DLD1 (cell line): ENCODE results near the gene FASN.

Experiments
- in situ Hi-C: cut with HindIII; loops from 2 replicates; pipeline ENCODE4 v1.10.0; 2017; ENCODE audit warnings: low sequenced_read_pairs

FASN gene

GRCh38 chr17:82118815-82119380, 20.9 kb upstream of the FASN start:
- in situ Hi-C loops, result no loop called here

GRCh38 chr17:82118168-82118814, 20.3 kb upstream of the FASN start:
- in situ Hi-C loops, result no loop called here

GRCh38 chr17:82117139-82118090, 19.4 kb upstream of the FASN start:
- in situ Hi-C loops, result no loop called here

- in situ Hi-C loops, result no loop called here
Measured at GRCh38 chr17:82116246-82116645, 18.2 kb upstream of the FASN start.

GRCh38 chr17:82114872-82115271, 16.8 kb upstream of the FASN start:
- in situ Hi-C loops, result no loop called here

GRCh38 chr17:82114447-82114846, 16.4 kb upstream of the FASN start:
- in situ Hi-C loops, result no loop called here

- in situ Hi-C loops, result no loop called here
Measured at GRCh38 chr17:82113941-82114340, 15.9 kb upstream of the FASN start.

GRCh38 chr17:82113422-82113821, 15.4 kb upstream of the FASN start:
- in situ Hi-C loops, result no loop called here

GRCh38 chr17:82112914-82113311, 14.9 kb upstream of the FASN start:
- in situ Hi-C loops, result no loop called here

GRCh38 chr17:82112181-82112913, 14.3 kb upstream of the FASN start:
- in situ Hi-C loops, result no loop called here

GRCh38 chr17:82110298-82110697, 12.3 kb upstream of the FASN start:
- in situ Hi-C loops, result no loop called here

- in situ Hi-C loops, result no loop called here
Measured at GRCh38 chr17:82108961-82109475, 11.0 kb upstream of the FASN start.

- in situ Hi-C loops, result no loop called here
Measured at GRCh38 chr17:82108496-82108945, 10.5 kb upstream of the FASN start.

GRCh38 chr17:82108038-82108437, 10.0 kb upstream of the FASN start:
- in situ Hi-C loops, result no loop called here

GRCh38 chr17:82107341-82107860, 9.4 kb upstream of the FASN start:
- in situ Hi-C loops, result no loop called here

- in situ Hi-C loops, result no loop called here
Measured at GRCh38 chr17:82106688-82107305, 8.8 kb upstream of the FASN start.

- in situ Hi-C loops, result no loop called here
Measured at GRCh38 chr17:82105882-82106687, 8.0 kb upstream of the FASN start.

- in situ Hi-C loops, result no loop called here
Measured at GRCh38 chr17:82105417-82105881, 7.4 kb upstream of the FASN start.

GRCh38 chr17:82104797-82105416, 6.9 kb upstream of the FASN start:
- in situ Hi-C loops, result no loop called here
